DMS114 treated with DMSO at 0.1 percent for 48 hours (cell line): ENCODE results near the gene GNG12.

Experiments
- DNase-seq: peaks from one replicate; lab custom pipeline; 2025; ENCODE audit not compliant: unreplicated experiment; lab: John Stamatoyannopoulos, UW

The GNG12 gene

DNA sequence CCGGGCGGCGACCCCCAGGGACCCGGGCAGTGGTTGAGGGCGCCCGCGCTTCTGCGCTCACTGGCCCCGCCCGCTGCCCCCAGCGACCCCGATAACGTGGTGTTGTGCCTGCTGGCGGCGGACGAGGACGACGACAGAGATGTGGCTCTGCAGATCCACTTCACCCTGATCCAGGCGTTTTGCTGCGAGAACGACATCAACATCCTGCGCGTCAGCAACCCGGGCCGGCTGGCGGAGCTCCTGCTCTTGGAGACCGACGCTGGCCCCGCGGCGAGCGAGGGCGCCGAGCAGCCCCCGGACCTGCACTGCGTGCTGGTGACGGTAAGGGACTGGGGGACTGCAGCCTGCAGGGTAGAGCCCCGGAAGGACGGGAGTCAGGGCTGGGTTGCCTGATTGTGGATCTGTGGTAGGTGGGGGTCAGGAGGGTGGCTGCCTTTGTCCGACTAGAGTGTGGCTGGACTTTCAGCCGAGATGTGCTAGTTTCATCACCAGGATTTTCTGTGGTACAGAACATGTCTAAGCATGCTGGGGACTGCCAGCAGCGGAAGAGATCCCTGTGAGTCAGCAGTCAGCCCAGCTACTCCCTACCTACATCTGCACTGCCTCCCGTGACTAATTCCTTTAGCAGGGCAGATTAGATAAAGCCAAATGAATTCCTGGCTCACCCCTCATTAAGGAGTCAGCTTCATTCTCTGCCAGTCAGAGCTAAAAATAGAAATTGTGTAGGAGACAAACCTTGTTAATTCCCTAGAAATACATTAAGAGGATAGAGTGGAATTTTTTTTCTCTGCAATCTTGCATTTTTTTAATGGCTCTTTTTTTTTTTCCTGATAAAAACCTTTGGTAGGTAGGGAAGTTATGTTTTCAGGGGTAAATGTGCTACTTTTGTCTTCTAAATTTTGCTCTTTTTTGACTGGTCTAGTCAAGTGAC is 146.7 kb downstream of the GNG12 start:
- DNase-seq: peak; percentile 14

DNA sequence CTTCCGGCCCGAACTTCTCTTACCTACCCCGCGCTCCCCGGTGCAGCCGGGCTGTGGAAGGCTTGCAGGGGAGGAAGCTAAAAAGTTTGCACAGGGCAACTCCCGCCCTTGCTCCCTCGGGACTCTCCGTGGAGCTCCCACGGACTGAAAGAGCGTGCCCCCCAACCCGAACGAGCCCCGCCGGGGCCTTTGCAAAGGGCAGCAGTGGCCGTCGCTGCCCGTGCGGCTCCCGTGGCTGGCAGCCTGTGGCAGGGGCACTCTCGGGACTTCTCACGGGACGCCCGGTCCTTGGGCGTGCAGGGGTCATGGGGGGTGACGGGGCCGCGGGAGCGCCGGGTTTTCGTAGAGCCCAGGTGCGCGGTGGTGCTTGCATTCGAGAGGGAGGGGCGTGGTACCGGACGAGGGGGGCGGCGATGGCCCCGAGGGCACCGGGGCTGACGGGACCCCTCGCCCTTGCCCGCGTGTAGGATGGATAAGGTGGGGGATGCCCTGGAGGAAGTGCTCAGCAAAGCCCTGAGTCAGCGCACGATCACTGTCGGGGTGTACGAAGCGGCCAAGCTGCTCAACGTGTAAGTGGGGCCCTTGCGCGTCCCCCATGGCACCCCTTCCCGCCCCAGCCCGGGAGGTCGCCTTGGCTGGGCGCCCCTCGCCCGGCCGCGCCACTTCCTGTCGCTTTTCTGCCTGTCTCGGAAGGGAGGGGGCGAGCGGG is 147.6 kb downstream of the GNG12 start:
- no peak for DNase-seq

DNA sequence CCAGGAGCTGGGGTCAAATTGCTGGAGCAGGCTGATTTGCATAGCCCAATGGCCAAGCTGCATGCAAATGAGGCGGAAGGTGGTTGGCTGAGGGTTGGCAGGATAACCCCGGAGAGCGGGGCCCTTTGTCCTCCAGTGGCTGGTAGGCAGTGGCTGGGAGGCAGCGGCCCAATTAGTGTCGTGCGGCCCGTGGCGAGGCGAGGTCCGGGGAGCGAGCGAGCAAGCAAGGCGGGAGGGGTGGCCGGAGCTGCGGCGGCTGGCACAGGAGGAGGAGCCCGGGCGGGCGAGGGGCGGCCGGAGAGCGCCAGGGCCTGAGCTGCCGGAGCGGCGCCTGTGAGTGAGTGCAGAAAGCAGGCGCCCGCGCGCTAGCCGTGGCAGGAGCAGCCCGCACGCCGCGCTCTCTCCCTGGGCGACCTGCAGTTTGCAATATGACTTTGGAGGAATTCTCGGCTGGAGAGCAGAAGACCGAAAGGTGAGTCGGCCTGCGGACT is 148.2 kb downstream of the GNG12 start, which contains the start of gene GADD45A:
GADD45A (plus strand) TSS at position 135 of the 491 bp plus-strand sequence; CDS start at position 429, 294 bp downstream.
- peak; percentile 89 for DNase-seq

DNA sequence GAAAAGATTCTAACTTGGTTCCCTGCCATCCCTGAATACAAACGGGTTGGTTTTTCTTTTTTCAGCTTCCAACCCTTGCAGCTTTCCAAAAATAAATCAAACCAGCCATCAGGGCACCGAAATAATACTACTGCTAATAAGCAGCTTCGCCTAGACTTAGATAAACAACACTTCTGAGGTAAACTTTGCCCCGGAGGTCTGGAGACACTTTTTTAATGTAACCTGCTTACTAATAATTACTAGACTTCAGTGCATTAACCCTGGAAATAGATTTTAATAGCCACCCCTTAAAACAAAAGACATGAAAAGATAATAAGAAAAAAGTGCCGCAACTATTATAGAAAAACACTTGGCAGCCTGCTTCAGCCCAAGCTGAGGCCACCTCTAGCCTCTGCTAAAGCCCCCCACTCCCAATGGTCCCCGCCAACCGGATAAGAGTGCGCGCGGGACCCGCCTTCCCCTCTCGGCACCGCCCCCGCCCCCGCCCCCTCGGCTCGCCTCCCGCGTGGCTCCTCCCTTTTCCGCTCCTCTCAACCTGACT is 148.7 kb downstream of the GNG12 start:
- DNase-seq: no peak

DNA sequence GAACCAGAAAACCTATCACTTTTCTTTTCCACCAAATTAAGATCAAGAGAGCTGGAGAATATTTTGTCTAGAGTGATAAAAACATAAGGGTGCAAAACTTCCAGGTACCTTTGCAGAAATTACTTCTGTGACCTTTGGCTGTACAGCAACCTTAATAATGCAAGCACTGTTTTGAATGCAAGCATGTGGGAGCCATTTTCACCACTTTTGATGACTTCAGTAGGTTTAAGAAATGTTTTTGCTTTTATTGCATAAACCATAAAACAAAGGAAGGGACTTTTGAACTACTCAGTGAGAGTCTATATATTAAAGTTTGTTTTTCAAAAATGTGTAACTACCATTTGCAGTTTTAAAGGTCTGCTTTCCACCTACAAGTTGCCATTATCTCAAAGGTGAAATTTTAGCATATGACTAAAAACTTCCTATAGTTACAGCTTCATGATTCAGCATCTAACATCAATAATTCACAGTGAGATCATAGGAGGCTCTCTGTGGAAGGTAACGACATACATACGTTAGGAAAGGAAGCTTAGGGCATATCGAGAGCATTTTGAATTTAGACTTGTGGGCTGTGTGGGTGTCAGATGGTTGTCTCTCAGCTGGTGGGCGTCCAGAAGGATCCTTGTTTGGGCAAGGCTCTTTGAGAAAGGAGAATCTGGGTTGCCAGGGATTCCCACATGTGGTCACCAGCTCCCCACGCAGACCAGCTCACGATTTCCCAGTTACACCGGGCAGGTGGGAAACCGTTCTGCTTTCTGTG is 149.3 kb downstream of the GNG12 start:
- no peak for DNase-seq

DNA sequence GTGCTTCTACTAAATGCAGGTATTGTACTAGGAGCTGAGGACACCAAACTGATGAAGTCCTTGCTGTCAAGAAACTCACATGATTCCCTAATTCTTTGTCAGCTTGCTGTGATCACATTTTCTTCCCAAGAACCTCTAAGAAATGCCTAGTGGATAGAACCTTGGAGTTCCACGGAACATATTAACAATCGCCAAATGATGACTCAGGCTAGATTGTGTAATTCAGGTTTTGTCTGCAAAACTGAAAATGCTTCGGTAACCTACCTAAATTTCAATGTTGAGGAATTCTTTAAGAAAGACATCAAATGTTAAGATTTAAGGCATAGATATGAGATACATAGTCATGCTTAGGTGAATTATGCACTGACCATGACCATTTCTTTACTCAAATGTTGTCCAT is 150.0 kb downstream of the GNG12 start:
- DNase-seq: no peak

DNA sequence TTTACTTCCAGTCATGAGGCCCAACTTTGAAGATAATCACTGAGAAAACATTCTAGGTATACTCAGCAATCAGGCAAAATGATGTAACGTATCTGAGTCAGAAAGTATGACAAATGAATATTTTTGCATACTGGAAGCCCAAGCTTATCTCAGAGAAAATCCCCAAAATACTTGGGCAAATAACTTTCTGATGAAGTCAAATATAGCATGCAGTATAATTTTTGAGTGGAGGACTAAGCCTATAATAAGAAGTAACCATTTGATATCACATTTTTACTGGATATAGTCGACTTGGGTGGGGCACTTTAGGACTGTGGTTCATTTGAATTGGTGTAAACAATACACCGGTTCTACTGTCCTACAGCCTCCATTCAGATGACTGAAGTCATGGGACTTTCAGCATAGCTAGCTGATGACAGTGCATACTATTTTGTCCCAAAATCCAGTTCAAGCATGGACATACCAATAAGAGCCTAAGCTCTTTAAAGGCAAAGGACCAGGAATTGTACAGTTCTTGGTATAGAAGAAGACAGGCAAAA is 150.5 kb downstream of the GNG12 start:
- no peak for DNase-seq

DNA sequence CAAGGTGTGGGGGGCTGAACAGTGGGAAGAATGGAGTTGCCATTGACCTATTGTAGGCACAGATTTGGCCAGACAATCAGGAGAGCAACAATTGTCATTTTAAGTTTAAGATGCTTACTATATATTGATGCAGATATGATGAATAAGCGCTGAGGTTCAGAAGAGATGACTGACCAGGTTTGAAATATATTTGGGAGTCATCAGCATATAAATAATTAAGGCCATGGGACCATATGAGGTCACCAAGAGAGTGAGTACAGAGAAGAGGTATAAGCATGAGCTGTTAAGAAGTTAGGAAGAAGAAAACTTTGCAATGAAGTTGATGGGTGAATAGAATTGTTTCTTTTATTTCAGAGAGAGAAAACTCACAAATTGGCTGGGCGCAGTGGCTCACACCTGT is 152.8 kb downstream of the GNG12 start:
- no peak for DNase-seq

DNA sequence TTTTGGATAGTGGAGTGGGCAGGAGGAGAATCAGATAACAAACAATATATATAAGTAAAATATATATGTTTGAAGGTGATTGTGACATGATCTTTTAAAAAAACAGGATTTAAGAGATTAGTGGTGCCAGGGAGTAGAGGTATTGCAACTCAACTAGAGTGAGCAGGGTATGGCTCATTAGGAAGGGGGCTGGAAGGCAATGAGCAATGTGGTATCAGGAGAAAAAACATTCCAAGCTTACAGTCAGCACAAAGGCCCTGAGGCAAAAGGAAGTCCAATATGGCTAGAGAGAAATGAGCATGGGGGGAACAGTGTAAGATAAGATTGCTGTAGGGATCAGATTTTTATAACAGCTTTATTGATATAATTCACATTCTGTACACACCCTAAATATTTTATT is 153.6 kb downstream of the GNG12 start:
- no peak for DNase-seq

DNA sequence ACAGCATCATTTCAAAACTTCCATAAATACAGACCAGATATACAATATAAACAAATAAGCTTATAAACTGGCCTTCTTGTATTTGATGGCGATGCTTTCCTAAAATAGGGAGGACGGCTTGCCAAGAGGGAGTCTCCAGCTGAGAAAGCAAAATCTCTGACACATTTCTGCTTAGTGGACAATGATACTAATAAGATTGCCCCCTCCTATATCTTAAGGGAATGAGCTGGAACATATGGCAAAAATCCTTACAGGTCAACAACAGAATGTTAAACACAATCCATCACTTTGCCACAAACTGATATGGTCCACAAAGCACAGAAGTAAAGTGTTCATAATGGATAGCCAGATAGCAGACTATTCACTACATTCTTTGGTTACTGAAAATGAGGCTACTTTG is 155.3 kb downstream of the GNG12 start:
- DNase-seq: no peak

DNA sequence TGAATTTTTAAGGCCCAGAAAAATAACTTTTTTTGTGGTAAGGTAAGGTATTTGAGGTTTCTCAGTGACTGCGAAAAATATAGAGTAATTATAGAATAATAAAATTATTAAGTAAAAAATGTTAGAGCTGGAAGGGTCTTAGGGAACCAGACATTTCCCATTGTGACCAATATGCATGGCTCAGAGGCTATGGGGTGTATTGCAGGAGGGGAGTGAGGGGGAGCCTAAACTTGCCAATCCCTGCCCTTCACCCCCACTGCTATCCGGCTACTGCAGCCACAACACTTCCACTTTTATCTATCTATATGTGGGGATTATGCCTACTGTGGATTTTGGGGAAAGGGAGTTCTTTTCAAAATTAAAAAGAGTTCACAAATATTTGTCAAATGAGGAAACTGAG is 155.9 kb downstream of the GNG12 start:
- DNase-seq: no peak

DNA sequence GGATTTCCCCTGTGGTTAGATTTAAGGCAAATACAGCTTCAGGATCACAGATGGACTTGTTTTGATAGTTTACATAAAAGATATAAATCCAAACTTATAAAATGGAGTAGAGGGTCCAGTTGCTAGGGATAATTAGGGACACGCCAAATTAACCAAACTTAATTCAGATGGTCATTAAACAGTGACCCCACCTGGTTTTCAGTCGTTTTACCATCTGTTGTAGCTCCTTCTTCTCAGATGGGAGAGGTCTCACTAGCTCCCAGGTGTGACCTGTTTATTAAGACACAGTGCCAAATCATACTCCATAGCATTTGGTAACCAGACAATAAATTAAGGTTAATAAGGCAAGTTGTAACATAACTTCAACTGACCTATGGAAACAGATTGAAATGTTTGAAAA is 156.3 kb downstream of the GNG12 start:
- DNase-seq: no peak

DNA sequence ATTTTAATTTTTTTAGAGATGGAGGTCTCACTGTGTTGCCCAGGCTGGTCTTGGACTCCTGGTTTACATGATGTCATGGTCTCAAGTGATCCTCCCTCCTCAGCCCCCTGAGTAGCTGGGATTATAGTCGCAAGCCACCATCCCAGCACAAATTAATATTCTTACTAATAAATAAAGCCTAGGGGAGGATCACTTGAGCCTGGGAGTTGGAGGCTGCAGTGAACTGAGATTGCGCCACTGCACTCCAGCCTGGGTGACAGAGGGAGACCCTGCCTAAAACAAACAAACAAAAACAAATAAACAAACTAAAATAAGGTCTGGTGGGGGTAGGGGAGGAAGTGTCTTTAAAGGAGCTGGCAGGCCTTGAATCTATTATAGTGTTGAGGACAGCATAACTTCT is 157.0 kb downstream of the GNG12 start:
- DNase-seq: no peak

DNA sequence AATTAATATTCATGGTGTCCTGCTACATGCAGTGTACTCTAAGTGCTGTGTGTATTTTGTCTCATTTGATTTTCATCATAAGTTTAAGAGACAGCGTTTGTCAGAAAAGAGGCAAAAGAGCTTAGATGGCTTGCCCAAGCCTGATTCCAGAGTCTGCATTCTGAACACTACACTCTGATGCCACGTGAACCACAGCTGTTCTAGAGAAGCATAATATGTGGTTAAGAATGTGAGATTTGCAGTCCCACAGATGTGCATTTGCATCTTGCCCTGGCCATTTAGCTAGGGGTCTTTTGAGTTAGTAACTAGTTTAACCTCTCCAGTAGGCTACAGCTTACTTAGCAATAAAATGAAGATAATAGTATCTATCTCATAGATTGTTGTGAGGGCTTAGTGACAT is 157.5 kb downstream of the GNG12 start:
- DNase-seq: no peak

DNA sequence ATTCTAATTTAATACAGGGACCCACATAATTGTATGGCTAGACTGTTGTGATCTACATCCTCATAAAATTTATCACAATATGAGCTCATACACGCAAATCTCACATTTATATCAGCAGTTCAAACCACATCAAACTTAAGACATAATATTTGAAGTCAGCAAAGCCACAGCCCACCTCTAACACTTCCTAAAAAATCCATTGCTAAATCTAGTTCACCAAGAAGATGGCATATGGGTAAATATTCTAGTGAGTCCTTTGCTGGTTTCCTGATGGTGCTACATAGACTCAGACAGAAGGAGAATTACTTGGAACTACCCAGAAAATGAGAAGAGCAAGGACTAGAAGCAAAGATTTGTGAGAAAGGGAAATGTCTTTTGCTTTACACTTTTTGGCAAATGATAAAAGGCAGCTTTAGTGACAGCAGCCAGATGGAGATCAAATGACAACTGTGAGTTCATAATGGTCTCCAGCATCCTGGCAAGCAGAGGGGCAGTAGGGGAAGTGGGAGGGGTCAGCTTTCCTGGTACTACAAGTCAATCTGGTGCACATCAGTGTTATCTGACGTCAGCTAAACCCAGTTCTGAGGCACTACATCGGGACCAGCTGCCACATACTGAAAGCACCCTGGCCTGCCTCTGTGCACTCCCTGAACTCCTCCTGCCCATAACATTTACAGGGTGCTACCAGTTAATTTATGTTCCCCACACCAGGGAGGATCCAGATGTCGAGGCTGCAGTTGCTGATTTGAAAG is 158.8 kb downstream of the GNG12 start:
- DNase-seq: no peak

DNA sequence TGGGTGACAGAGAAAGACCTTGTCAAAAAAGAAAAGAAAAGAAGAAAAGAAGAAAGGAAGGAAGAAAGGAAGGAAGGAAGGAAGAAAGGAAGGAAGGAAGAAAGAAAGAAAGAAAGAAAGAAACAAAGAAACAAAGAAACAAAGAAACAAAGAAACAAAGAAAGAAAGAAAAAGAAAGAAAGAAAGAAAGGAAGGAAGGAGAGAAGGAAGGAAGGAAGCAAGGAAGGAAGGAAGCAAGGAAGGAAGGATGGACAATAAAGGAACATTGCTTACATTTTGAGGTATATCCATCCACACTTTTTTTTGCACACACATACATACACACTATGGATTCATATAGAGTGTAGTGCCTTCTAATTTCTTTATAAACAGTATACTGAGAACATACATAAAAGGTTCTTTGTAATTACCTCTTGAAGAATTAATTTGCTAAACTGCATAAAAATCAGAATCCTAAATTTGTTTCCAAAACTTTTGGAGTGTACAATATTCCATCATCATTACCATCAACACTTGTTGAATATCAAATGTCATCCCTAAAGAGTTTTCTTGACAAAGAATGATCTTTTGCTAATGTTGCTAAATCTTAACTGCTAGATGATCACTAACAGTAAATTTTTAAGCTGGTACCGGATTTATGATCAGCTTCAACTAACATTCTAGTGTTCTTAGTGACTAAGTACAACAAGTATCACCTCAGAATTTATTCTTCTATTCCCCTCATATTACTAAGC is 159.6 kb downstream of the GNG12 start:
- no peak for DNase-seq

DNA sequence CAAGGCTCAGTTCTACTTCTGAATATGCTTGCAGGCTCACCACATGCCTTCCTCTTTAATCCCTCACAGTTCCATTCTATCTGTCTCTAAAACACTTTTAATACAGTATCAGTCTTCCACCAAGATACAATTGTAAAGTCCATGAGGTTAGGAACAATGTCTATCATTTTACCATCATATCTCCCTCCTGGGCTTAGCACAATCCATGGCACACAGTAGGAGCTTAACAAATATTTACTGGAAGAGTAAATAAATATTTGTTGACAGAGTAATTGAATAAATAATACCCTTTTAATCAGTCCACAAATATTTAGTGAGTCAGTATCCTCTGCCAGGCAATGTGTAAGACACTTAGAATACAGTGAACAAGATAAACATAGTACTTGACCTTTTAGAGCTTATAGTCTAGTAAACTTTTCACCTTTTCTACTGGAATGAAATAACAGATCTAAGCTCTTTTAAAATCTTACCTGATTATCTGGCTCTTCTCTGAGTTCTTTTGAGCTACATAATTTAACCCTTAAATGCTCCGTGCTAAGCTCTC is 160.9 kb downstream of the GNG12 start:
- DNase-seq: no peak

DNA sequence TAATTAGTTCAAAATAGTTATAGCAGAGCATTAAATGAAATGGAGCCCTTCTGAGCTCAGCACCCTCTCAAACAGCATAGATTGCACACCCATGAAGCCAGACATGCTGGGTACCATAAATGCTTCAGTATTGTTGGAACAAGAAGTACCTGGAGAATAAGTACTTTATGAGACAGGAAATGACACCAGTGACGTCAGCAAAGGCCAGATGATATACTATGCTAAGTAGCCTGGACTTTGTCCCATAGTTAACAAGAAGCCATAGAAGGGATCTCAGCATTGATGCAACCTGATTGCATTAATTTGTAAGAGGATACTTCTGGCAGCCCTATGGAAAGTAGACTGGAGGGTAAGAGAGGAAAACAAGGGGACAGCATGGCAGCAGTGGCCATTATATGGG is 164.6 kb downstream of the GNG12 start:
- no peak for DNase-seq

DNA sequence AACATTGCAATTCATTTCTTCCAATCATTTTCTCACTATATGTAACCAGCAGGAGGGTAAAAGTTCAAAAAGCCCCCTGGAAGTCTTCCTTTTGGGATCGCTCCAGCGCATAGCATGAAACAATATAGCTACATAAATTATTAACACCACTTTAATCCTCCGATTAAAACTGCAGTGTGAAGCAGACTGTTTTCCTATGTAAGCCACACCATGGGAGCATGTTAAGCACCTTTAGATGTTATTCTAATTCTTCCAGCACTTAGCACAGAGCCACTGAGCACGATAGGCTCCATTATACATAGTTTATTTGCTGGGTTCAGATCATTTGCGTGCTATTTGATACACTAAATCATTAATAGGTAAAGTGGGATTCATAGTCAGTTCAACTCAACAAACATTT is 166.6 kb downstream of the GNG12 start:
- no peak for DNase-seq
